ENCODE data around the gene TBC1D1.

The TBC1D1 gene, protein sequence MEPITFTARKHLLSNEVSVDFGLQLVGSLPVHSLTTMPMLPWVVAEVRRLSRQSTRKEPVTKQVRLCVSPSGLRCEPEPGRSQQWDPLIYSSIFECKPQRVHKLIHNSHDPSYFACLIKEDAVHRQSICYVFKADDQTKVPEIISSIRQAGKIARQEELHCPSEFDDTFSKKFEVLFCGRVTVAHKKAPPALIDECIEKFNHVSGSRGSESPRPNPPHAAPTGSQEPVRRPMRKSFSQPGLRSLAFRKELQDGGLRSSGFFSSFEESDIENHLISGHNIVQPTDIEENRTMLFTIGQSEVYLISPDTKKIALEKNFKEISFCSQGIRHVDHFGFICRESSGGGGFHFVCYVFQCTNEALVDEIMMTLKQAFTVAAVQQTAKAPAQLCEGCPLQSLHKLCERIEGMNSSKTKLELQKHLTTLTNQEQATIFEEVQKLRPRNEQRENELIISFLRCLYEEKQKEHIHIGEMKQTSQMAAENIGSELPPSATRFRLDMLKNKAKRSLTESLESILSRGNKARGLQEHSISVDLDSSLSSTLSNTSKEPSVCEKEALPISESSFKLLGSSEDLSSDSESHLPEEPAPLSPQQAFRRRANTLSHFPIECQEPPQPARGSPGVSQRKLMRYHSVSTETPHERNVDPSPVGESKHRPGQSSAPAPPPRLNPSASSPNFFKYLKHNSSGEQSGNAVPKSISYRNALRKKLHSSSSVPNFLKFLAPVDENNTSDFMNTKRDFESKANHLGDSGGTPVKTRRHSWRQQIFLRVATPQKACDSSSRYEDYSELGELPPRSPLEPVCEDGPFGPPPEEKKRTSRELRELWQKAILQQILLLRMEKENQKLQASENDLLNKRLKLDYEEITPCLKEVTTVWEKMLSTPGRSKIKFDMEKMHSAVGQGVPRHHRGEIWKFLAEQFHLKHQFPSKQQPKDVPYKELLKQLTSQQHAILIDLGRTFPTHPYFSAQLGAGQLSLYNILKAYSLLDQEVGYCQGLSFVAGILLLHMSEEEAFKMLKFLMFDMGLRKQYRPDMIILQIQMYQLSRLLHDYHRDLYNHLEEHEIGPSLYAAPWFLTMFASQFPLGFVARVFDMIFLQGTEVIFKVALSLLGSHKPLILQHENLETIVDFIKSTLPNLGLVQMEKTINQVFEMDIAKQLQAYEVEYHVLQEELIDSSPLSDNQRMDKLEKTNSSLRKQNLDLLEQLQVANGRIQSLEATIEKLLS (N-terminal part only)

DNA sequence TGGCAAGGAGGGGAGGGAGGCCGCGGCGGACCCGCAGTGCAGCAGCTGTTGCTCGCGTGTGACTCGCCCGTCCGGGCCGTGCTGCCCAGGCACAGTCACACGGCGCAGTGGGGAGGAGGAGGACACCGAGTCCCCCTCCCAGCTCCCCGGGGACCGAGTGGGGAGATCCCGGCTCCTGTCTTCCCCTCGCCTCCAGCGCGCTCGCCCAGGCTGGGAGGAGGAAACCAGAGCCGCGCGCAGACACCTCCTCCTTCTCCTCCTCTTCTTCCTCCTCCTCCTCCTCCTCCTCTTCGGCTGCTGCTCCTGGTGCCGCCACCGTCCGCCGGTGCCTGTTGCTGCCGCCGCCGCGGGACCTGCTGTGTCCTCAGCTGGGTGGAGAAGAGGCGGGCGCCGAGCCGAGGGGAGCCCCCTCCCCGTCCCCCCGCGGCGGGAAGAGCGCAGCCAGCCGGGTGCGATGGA lies at the start of gene TBC1D1:
TSS of gene TBC1D1 (plus strand) at position 284 of the 459 bp plus-strand sequence. CDS start 11,012 bp downstream, outside the sequence.
- peak; percentile 36 for DNase-seq

DNA sequence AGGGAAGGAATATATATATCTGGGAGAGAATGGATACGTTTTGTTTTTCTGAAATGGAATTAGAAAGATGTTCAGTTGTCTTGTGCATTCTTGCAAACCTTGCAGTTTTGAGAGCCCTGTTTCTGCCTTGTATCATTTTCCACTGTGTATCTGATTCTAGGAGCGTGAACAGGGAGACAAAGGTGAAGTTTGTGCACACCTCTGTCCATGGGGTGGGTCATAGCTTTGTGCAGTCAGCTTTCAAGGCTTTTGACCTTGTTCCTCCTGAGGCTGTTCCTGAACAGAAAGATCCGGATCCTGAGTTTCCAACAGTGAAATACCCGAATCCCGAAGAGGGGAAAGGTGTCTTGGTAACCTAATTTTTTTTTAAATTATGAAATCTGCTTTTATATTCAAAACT lies 46.7 kb upstream of the TBC1D1 start:
- DNase-seq: no peak

DNA sequence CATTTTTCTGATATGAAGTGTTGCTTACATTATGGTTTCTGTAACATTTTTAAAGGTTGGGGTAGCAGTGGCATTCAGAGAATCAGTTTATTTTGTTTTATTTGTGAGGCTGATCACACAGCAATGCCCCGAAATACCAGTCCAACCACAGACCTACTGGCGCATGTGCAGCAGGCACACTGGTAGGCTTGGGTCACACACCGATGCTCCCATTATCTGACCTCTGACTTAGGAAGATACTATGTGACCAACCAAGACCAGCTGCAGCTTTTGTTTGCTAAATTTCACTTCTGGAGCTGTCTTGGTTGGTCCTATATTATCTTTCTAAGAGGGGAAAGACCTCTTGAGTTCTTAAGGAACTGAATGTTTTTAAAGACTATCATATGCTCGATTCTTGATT lies 45.7 kb upstream of the TBC1D1 start:
- no peak for DNase-seq

DNA sequence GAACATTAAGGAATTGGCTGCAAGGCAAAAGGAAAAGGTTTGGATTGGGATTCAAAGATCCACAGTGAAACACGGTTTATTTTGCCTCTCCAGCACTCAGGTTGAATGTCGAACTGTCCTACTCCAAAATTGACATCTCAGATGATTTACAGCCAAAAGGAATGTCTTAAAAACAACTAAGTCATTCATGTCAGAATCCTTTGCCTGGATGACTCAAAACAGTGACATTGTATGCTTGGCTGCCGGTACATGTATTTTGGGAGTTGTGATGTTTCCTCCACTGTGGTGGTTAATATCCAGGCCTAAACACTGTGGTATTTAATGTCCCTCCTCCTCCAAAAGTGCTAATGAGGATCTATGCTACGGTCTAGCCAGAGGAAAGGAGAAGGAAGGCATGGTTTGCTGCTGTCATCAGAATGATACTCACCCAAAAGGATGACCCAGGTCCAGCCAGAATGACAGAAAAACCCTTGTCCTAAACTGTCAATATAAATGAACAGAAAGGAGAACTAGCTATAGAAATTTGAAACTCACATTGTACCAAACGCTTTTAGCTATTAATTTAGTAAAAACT lies 43.5 kb upstream of the TBC1D1 start:
- DNase-seq: no peak

DNA sequence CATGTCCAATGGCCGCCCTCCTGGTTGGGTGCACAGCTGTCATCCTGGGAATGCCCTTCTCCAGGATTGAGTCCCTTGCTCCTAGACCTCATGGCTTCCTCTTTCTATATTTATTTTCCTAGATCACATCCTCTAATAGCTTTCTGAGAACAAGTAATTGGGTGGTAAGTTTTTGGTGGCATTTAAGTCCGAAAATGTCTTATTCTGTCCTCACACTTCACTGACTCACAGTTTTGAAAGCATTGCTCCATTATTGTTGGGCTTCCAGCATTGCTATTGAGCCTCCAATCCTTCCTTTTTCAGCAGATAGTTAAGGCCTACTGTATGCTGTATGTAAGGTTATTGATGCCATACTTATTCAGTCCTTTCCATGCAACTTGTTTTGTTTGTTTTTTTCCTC lies 38.5 kb upstream of the TBC1D1 start:
- DNase-seq: no peak

DNA sequence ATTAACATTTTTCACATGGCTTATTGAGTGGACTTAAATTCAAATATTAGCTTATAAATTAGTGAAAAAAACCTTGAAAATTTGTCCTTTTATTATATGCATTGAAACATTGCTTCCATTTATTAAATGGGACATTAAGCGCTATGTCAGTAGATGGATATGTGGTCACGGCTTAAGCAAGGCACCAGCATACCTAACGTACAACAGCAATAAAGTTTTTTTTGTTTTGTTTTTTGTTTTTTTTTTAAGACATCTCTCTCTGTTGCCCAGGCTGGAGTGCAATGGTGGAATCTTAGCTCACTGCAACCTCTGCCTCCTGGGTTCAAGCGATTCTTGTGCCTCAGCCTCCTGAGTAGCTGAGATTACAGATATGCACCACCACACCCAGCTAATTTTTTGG lies 32.8 kb upstream of the TBC1D1 start:
- DNase-seq: no peak

DNA sequence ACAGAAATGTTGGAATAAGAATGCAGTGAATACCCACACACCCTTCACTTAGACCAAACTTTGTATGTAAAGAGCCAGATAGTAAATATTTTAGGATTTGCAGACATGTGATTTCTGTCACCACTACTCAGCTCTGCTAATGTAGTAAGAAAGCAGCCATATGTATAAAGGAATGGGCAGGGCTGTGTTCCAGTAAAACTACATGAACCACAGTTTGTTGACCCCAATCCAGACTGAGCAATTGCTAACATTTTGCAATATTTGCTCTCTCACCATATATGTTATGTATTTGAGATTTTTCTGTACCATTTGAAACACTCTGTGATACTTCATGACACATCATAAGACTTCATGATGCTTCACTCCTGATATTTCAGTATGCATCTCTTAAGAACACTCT lies 32.0 kb upstream of the TBC1D1 start:
- no peak for DNase-seq

DNA sequence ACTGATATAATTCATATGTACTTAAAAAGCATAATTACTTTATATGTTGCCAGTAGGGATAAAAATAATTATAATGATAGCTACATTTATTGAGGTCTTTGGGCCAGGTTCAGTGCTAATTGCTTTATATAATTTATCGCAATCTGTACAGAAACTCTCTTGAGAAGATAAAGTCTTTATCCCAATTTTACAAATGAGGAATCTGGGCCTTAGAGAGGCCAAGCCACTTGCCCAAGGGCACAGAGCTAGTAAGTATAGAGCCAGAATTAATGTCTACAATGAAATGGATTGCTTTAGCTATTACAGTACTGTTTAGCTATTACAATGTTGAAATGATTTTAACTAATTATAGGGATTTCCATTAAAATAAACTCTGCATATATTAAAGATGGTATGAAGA lies 30.6 kb upstream of the TBC1D1 start:
- no peak for DNase-seq

DNA sequence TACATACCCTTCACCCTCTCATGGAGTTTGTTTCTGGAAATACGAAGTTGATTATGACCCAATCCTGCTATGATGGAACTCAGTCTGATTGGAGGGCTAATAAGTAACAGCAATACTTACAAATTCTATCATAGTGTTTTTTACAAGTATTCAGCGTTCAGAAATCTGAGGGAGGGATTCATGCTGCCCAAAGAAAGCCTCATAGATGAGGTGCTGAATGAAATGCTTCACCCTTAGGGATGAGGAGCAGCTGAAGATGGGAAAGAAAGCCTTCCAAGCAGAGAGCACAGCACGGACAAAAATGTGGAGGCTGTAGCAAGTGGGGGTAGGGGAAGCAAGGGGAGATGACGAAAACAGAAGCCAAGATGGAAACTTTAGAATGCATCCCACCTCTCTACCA lies 27.9 kb upstream of the TBC1D1 start:
- DNase-seq: no peak

DNA sequence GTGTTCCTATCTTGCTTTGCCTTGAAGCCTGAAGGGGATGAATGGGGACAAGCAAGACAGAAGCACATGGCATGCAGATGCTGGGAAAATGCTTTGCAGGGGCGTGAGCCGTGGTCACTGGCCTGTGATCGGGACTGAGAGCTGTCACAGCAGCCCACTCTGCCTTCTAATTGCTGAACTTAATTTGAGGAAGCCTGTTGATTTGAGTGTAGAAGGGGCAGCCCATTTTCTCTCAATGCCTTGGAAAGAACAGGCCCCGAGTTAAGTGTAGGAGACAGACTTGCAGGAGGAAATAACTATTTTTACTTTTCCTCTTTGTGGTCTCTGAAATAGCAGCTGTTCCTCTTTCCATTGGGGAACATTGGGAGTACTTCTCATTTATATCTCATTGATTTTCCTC lies 26.1 kb upstream of the TBC1D1 start:
- DNase-seq: no peak

DNA sequence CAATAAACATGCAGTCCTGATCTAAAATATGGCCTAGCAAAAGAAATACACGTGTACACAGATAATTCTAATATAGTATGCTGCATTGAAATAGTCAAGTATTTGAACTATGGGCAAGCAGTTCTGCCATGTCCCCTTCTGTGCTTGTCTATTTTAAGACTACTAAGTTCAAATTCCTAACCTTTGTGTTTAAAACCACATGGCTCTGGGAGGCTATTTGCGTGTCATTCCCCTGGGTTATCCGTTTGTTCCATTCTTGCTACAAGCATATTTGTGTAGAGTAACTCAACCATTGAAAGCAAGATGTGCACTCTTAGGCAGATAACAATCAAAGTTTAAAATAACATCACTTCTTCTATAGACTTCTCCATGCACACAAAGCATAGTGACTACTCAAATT lies 25.4 kb upstream of the TBC1D1 start:
- no peak for DNase-seq

DNA sequence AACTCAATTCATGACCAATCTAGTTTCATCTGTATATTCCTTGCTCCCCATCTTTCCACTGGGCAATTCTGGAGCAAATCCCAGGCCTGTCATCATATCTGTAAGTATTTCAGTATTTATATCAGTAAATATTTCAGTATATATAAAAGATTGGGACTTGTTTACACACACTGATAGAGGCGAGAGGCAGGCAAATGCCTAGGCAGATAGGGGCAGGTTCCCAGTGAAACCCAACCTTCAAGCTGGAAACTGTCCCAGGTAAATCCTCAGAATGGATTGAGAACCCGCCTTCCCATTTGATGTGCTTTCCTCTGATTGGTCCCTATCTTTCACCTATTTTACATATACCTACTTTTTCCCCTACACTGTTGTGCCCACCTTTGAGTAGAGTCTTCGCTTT lies 23.8 kb upstream of the TBC1D1 start:
- no peak for DNase-seq

DNA sequence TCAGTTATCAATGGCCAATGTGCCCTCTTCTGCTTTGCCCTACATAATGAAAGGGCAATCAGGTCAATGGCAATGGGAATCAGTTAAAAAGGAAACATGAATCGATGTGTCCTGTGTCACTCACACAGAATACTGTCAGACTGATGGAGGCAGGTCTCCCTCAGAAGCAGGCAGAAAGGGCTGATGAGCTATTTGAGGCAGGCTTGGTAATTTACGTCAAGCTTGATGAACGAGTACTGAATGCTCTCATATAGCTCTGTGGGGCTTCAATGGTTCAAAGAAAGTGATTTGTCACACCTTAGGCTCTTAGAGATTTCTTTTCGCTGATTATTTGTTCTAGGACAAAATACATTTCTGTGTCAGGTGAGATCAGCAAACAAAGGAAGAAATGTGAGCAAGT lies 22.6 kb upstream of the TBC1D1 start:
- no peak for DNase-seq

DNA sequence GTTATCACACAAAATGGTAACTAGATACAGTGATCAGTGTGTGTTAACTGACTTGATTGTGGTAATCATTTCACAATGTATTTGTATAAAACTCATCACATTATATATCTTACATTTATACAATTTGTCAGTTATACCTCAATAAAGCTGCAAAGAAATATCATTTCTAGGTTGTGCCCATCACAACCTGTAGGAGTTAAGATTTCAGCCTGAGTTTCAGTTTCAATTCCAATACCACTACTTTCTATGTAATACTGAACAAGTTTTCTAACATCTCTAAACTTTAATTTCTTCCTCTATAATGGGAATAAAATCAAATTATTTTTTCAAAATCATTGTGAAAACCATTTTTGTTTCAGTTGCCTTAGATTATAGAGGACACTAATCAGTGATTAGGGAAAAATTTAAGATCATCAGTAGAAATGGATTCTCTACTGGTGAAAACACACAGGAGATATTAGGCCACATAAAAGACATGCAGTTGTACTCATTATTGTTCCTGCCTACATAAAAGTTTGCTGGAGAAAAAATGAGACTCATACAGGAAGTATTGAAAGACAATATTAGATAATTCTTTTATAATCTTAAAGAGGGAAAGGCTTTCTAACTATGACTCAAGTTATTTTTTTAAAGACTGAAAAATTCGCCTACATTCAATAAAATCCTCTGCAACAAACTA lies 18.4 kb upstream of the TBC1D1 start:
- DNase-seq: no peak

DNA sequence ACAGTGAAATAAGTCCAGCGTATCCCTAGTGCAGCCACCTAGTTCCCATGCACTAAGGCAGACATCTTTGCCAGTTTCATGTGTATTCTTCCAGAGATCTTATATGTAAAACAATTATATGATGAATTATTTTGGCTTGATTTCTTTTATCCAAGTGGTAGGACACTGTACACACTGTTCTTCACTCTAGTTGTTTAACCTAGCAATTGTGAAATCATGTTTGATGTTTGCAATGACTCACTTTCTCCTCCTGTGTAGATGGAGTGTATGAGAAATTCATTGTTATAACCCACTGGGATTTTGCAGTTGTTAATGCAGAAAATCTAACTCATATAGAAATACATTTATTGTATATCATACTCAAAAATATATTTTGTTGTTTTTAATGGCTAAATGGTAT lies 17.5 kb upstream of the TBC1D1 start:
- no peak for DNase-seq

DNA sequence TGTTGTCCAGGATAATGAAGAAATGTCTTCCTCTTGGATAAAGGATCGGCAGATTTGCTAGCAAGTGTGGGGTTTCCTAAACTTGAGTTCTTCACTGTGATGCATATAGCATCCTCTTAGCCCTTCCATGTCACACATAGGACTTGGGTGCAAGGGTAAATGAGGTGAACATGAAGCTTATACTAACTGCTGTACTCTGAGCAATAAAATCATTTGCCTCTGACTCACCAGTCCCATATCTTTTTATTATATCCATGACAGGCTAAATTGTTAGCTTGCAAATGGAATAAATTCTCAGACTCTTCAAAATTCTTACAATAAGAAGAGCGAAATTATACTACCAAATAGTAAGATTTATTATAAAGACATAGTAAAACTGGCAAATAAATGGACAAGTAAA lies 14.7 kb upstream of the TBC1D1 start:
- DNase-seq: no peak

DNA sequence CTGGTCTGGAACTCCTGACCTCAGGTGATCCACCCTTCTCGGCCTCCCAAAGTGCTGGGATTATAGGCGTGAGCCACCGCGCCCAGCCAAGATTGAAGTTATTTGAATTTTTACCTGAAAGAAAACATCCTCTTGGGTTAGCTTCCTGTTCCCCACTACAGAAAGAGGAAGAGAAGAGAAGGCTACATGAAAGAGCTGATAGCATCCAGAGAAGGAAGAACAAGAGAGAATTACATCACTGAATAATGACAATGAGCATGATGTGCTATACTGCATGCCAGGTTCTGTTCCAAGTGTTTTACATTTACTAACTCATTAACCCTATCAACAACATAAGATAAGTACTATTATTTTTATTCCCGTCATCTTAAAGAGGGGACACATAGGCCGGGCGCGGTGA lies 11.5 kb upstream of the TBC1D1 start:
- no peak for DNase-seq

DNA sequence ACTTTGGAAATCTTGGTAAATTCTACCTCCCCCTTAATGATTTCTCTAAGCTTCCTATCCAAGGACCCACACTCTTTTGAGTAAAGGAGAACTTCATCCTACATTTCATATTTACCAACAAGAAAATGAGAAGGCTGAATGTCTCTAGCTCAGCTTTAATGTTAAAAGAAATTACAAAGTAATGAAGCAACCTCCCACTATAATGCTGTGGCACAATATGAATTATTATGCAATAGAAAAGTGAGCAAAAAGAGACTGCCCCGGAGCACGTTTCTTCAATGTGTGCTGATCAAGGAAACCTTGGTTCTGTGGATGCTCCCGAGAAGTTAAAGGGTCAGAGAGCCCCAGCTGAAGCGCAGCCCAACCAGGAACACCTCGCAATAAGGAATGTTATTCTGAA lies 9.1 kb upstream of the TBC1D1 start:
- no peak for DNase-seq

DNA sequence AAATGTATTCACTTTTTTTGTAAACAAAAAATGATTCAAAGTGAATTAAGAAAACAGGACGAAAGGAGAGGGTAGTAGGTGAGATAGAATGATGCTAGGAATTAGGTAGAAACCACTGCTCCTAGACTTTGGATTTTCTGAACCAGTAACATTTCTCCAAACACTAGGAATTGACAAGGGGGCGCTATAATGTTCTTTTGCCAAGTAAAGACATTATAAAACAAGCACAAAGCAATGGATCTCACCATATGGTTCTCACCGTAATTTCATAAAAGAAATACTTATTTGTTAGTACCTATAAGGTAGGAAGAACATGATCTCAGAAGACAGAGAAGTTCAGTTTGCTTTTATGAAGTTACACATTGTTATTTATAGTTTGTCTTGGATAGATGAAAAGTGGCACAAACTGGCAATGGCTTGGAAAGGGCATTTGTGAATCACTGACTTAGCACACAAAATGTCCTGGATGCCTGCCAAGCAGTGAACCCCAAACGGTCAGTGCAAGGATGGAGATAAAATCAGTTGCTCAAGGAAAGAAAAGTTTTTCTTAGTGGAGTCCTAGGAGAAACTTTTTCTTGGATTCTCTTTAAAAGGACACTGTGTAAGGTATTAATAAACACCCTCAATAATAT lies 8.1 kb upstream of the TBC1D1 start:
- no peak for DNase-seq

DNA sequence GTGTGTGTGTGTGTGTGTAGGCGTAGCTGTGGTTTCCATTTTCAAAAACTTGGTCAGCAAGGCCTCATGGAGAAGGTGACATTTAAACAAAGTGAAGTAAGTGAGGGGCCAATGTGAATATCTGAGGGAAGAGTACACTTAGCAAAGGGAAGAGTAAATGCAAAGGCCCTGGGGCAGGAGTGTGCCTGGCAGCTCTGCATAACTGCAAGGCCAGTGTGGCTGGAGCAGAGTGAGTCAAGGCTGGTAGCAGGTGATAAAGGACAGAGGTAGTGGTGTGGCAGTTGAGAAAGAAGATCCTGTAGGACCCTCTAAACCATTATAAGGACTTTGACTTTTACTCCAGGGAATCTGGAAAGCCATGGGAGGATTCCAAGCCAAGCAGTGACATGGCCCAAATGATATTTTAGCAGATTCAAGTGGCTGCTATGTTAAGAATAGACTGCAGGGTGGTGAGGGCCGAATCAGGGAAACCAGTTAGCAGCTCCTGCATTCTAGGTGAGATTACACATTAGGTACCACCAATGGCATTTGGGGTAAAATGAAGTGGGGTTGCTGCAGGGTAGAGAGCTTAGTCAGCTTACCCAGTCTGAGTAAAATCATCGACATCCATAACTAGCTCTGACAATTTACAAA lies 5.9 kb upstream of the TBC1D1 start:
- no peak for DNase-seq

DNA sequence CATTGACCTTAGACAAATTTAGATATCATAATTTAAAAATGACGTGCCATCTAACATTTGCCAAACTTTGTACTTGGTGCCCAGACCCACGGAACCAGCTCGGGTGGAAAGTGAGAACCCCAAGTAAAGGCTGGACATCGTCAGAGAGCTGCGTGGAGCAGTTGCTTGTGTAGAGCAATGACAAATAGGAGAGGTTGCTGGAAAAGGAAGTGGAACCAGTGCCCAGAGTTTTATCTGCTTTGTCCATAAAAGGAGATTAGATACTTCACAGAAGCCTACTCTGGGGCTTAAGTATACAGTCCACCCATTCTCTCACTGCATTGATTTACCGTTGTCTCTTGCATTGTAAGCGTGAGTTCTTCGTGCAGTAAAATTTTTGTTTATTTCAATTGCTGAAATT lies 5.4 kb upstream of the TBC1D1 start:
- no peak for DNase-seq

Measured in CD4-positive, alpha-beta T cell treated with Interleukin-4 for 4 hours (primary cell).